Activated CD8-positive, alpha-beta memory T cell treated with anti-CD3 and anti-CD28 coated beads, Interleukin-2, amount 50 U/mL, for 48 hours (primary cell): ENCODE measurements around the gene SIRT1.
"Not testable (repeated sequence)": the region's sequence is repeated elsewhere in the genome, so short reads cannot be mapped to it uniquely, and the experiment has no call there.

Source experiments
- DNase-seq: peaks from one replicate; pipeline ENCODE4 v3.0.0-alpha.2; 2020

Gene SIRT1

DNA sequence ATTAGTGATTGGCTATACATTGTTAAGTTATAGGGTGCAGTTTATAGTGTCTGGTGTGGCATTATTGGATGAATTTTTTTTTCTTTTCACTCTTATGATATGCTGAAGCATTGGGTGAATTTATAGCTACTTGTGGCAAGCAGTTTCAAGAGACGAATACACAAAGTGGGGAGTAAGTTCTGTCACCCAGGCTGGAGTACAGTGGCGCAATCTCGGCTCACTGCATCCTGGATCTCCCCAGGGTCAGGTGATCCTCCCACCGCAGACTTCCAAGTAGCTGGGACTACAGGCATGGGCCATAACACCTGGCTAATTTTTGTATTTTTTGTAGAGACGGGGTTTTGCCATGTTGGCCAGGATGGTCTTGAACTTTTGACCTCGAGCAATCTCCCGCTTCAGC, 6.3 kb upstream of the SIRT1 start:
- DNase-seq = no peak

DNA sequence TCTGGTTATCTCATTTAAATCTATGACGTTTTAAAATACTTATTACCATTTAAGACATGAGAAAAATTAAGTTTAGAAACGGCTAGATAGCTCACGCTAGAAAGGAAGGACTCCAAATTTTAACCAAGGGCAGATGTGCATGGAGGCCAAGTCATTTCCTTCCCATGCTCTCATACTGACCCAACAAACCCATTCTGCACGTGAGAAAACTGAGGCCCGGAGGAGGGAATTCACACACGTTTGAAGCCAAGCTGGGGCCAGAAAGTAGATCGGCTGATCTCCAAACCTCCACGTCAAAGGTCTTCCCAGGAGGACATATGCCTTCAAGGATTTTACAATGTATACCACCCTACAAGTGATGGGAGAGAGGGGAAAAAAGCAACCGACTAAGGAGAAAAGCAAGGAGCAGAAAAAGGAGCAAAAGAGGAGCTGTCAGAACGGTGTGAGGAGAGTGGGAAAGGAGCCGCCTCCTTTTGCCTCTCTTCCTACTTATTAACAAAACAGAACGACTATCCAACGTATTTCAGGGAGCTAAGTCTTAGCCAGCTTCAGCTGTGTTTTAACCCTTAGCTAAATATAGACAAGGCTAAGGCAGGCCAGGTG, 645 bp upstream of the SIRT1 start:
- DNase-seq = no peak

DNA sequence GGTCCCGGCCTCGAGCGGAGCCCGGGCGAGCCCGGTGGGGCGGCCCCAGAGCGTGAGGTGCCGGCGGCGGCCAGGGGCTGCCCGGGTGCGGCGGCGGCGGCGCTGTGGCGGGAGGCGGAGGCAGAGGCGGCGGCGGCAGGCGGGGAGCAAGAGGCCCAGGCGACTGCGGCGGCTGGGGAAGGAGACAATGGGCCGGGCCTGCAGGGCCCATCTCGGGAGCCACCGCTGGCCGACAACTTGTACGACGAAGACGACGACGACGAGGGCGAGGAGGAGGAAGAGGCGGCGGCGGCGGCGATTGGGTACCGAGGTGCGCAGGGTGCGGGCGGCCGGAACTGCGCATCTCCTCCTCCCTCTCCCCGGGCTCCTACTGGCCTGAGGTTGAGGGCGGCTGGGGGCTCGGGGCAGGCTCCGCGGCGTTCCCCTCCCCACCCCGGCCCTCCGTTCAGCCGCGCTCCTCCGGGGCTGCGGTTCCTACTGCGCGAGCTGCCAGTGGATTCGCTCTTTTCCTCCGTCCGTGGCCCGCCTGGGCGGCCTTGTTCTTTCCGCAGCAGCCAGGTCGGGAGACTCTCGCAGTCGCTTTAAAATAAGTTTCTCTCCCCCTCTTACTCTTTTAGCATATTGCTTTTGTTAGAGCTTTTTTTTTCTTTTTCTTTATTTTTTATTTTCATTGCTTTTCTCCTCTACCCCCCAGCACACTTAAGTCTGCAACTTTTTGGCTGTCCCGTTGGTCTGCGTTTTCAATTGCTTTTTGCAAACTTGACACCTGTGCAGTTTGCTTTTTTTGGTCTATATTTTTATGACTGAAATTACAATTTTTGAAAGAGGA, 600 bp downstream of the SIRT1 start:
- peak; percentile 89 for DNase-seq

DNA sequence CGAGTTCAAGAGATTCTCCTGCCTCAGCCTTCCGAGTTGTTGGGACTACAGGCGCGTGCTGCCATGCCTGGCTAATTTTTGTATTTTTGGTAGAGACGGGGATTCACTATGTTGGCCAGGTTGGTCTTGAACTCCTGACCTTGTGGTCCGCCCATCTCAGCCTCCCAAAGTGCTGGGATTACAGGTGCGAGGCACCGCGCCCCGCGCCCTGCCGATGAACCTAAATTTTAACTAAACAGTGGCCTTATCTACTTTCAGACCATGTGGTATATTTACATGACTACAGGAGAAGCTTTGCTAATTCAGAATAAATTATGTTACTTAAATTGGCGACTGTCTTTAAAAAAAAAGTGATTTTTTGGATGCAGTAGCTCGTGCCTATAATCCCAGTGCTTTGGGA, 9.2 kb downstream of the SIRT1 start:
- DNase-seq = no peak

DNA sequence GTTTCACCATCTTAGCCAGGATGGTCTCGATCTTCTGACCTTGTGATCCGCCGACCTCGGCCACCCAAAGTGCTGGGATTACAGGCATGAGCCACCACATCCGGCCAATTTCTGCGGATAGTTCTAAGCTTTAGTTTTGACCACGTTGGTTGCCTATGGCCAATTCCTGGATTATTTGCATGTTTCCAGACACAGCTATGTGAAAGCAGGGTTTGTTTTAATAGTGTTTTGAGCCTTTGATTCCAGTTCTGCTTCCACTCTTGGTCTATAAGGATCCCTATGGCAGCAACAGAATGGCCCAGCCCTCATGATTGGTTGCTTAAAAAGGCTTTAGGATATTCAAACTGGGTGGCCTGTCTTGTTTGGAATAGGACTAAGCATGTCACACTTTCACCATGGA, 19.1 kb downstream of the SIRT1 start:
- no peak for DNase-seq

DNA sequence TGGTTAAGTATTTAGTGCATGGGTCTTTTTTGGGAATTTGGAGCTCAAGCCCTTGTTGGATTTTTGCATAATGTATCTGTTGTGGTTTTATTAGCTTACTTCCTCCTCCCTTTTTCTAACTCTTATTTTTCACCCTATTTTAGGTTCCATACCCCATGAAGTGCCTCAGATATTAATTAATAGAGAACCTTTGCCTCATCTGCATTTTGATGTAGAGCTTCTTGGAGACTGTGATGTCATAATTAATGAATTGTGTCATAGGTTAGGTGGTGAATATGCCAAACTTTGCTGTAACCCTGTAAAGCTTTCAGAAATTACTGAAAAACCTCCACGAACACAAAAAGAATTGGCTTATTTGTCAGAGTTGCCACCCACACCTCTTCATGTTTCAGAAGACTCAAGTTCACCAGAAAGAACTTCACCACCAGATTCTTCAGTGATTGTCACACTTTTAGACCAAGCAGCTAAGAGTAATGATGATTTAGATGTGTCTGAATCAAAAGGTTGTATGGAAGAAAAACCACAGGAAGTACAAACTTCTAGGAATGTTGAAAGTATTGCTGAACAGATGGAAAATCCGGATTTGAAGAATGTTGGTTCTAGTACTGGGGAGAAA, 28.0 kb downstream of the SIRT1 start:
- no peak for DNase-seq

DNA sequence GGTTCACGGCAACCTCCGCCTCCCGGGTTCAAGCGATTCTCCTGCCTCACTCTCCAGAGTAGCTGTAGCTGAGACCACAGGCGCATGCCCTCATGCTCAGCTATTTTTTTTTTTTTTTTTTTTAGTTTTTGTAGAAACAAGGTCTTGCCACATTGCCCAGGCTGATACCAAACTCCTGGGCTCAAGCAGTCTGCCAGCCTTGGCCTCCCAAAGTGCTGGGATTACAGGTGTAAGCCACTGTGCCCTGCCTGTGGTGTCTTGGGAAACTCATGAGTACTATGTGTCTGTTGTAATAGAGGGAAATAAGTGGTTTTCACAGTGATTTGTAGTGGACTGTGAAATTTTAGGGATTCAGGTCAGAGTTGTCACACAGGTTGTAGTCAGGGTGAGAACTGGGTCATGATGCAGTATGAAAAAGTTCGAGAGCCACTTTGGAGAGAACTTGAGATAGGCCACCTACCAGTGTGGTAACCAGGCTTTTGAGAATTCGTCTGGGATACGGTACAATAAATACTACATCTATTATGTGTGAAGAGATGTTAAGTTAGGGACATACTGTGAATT, 30.4 kb downstream of the SIRT1 start:
- DNase-seq = no peak

DNA sequence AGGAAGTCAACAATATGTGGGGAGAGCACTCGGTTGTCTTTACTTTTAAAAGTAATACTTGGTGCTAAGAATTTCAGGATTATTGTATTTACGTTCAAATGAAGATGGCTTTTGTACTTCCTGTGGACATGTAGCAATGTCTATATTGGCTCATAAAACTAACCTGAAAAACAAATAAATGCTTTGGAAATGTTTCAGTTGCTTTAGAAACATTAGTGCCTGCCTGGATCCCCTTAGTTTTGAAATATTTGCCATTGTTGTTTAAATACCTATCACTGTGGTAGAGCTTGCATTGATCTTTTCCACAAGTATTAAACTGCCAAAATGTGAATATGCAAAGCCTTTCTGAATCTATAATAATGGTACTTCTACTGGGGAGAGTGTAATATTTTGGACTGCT, 32.7 kb downstream of the SIRT1 start:
- DNase-seq = no peak

DNA sequence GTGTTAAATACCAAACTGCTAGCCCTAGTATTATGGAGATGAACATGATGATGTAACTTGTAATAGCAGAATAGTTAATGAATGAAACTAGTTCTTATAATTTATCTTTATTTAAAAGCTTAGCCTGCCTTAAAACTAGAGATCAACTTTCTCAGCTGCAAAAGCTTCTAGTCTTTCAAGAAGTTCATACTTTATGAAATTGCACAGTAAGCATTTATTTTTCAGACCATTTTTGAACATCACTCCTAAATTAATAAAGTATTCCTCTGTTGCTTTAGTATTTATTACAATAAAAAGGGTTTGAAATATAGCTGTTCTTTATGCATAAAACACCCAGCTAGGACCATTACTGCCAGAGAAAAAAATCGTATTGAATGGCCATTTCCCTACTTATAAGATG, 33.2 kb downstream of the SIRT1 start:
- DNase-seq = no peak

DNA sequence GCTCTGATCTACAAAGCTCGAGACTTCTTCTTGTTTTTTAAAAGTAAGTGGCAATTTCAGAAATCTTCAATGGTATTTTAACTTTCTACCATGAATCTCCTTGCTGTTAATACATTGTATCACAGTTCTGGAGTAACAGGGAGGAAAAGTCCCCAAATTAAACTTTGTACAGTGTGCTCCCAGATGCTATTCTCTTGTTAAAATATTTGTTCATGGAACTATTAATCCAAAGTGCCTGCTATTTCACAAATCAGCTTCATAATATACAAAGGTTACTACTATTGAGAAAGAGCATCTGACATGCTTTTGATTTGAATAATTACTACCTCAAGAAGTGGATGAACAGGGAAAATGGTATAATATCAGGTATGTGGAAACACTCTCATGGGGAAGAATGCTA, 36.6 kb downstream of the SIRT1 start:
- DNase-seq = no peak

DNA sequence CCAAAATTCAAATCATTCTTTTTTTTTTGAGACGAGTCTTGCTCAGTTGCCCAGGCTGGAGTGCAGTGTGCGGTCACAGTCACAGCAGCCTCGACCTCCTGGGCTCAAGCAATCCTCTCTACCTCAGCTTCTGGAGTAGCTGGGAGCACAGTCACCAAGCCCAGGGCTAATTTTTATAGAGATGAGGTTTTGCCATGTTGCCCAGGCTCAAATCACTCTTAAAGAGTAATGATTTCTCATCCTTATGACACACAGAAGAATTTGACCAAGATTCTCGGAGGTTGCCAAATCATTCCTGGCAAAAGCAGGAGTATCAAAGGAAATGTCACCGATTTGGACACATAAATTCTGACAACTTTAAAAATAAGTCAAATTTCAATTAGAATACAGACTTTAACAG, 39.1 kb downstream of the SIRT1 start:
- DNase-seq = no peak

DNA sequence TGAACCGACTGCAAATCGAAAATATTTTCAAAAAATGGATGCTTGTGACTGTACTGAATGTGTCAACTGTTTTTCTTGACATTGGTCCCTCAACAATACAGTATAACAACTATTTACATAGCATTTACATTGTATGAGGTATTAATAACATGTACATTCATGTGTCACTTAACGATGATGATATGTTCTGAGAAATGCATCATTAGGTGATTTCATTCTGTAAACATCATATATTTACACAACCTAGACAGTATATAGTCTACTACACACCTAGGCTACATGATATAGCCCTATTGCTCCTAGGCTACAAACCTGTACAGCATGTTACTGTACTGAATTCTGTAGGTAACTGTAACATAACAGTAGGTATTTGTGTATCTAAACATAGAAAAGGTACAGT, 39.7 kb downstream of the SIRT1 start:
- DNase-seq = no peak

DNA sequence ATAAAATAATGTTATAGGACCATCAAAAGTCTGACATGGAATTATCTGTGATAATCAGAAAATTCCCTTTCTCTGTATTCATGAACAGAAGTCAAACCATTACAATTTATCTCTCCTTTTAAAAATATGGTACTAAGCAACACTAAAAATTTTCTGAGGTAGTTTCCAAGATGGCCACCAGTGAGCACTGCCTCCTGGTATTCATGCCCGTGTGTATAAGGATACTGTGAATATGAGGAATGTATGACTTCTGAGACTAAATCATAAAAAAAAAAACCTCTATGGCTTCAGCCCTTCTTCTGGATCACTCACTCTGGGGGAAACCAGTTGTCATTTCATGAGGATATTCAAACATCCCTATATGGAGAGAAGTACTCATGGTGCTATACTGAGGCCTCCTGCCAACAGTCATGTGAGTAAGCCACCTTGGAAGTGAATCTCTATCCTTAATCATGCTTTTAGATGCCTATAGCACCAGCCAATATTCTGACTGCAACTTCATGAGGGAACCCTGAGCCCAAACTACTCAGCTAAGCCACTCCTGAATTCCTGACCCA, 41.1 kb downstream of the SIRT1 start:
- no peak for DNase-seq

DNA sequence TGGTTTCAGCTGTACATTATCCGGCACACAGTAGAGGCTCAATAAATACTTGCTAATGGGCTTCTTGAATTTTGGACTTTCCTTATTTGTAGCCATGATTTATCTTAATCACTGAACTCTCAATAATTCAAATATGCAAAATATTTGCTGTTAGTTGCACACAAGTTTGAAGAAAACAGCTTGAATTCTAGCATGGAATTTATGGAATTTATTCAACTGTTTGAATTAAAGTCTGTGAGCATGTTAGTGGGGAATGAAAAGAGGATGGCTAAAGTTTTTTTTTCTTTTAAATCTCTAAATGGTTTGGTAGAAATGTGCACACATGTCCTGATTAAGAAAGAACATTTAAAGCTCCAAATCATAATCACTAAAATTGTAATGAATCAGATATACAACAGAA, 42.5 kb downstream of the SIRT1 start:
- no peak for DNase-seq

DNA sequence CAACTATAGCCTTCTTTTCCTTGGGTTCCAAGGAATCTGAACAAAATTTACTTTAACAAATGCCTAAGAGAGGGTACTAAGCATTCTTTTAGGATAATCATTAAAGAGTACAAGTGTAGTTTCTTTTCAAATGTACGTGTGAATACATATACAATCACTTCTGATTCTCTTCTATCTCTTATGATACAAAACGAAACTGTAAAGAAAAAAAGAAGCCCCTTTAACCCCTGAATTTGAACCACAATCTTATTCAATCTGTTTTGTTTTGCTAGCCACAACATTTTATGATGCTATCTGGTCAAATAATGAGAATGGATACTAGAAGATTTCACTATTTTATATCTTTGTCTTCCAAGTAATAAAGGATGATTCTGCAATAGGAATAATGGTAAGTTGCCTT, 48.7 kb downstream of the SIRT1 start:
- no peak for DNase-seq

DNA sequence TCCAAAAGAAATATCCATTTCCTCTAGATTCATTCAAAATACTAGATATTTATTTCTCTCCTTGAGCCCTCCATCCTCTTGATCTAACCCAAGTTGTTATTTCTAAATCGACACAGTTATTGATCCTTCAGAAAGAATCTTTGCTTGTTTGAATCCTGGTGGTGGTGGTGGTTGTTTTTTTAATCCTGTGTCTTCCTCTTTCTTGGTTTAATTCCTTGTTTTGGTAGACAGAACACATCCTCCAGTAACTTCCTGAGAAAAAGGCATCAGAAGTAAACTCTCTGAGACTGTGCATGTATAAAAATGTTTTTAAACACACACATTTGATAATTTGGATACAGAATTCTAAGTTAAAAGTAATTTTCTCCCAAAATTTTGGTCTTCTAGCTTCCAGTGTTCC, 49.9 kb downstream of the SIRT1 start:
- DNase-seq = no peak

DNA sequence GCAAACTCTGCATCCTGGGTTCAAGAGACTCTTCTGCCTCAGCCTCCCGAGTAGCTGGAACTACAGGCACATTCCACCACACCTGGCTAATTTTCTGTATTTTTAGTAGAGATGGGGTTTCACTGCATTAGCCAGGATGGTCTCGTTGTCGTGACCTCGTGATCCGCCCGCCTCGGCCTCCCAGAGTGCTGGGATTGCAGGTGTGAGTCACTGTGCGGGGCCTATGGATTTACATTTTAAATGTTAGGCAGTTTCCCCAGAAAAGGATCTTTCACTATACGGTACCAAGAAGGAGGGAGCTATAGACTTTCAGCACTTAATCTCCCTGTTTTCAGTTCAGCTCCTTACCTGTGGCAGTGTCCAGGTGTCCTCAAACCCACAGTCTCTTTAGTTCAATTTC, 50.8 kb downstream of the SIRT1 start:
- DNase-seq = no peak

DNA sequence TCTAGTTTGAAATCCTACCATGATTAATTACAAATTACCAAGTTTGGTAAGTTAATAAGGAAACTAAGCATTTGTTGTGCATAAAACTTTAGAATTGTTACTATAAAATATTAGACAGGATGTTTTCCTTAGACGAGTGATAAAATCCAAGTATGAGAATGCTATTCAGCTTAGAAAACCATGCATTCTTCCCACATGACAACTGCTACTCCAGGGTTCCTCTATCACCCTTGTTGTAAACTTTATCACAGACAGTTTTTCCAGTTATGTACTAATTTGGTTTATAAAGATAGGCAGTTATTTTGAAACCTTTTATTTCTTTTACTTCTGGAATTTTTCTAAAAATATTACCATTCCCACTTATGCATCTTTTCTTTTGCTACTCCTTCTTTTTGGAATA, 52.0 kb downstream of the SIRT1 start:
- no peak for DNase-seq

DNA sequence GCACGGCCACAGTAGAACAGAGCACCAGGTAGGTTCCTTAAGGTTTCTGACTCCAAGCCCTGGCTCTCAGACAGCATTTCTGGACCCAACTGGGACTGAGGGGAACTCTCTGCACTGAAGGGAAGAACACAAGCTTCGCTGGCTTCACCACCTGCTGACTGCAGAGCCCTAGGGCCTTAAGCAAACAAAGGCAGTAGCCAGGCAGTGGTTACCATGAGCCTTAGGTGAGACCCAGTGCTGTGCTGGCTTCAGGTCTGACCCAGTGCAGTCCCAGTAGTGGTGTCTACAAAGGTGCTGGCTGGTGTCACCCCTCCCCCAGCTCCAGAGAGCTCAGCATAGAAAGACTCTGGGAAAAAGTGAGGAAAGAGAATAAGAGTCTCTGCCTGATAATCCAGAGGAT, 59.5 kb downstream of the SIRT1 start:
- DNase-seq = no peak

DNA sequence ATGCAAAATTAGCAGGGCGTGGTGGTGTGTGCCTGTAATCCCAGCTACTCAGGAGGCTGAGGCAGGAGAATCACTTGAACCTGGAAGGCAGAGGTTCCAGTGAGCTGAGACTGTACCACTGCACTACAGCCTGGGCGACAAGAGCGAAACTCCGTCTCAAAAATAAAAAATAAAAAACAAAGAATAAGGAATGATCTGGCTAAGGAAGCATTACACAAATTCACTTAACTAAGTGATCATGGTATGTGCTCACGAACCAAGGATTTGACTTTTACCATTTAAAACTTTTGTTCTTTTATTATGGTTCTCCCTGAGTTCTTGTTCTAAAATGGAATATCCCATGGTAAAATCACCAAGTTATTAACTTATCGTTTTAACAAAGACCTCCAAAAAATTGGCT, 71.2 kb downstream of the SIRT1 start:
- DNase-seq = no peak

DNA sequence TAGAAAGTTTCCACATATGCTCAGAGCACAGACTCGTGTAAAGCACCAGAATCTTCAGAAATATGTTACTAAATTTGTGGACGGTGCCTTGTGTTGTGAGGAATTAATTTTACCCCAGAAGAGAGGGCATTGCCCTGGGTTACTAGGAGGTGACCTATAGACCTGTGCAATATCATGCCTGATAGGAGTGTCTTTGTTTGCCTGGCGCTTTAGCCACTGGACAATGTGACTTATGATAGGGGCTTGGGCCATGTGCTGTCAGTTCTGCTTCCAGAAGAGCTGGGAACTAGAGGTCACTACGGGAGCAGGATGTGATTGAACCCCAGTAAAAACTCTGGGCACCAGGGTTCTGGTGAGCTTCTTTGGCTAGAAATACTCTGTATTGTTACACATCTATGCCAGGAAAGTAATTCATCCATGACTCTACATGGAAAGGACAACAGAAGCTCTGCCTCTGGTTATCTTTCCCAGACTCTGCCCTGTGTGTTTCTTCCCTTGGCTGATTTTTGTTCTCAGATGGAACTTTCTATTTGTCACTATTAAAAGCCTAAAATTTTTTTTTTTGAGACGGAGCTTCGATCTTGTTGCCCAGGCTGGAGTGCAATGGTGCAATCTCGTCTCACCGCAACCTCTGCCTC, 75.5 kb downstream of the SIRT1 start:
- DNase-seq = no peak

DNA sequence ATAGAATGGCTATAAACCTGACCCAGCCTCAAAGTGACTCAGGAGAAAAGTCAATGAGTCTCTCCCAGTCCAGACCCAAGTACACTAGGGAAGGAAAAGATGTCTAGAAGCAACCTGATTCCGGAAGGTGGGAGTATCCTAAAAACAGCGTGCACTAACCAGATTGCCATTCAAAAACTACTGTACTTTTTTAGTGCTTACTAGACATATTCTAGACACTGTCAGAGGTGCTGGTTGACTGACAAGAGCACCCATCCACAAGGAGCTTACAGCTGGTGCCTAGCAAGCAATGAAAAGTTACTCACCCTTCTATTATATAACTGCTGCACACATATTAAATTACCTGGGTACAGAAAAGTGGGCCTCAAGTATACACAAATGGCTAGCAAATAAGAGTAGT, 81.0 kb downstream of the SIRT1 start:
- DNase-seq = no peak

DNA sequence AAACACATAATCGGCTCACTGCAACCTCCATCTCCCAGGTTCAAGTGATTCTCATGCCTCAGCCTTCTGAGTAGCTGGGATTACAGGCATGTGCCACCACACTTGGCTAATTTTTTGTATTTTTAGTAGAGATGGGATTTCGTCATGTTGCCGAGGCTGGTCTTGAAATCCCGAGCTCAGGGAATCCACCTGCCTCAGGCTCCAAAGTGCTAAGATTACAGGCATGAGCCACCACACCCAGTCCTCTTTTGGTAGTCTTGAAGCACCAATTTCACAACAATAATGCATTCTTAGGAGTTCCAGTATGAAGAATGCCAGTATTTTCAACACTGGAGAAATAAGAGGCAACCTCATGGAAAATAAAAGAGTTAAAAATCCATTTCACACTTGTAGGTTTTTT, 81.6 kb downstream of the SIRT1 start:
- DNase-seq = not testable (repeated sequence)
